ENCODE measurements around the gene SRC.
"Not testable (repeated sequence)": the region's sequence is repeated elsewhere in the genome, so short reads cannot be mapped to it uniquely, and the experiment has no call there.

Gene SRC

GRCh38 chr20:37364927-37365272, 19.0 kb downstream of the SRC start:
- DNase-seq = no peak

DNA sequence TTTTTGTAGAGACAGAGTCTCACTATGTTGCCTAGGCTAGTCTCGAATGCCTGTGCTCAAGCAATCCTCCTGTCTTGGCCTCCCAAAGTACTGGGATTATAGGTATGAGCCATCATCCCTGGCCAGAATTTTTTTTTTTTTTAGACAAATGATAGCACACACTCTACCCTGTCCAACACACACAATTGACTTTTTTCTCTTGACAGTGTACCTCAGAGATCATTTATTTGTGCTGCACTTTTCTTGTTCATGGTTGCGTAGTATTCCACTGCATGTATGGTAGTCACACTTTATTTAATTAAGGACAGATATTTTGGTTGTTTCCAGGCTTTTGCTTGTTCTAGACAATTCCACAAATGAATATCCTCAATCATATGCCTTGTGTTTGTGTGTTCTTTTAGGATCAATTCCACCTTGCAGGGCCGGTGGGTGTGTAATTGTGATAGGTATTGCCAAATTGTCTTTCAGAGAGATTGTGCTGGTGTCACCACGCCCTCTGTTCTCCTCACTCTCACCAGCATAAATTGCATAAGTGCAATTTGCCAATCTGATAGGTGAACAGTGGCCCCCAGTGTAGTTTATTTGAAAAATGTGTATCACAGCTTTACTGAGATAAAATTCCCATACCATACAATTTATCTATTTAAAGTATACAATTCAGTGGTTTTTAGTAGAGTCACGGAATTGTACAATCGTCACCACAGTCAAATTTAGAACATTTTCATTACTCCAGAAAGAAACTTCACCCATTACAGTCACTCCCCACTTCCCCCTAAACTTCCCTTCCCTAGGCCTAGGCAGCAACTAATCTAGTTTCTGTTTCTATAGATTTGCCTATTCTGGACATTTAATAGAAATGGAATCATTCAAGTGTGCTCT, 20.1 kb downstream of the SRC start:
- DNase-seq = no peak

- DNase-seq = no peak
Observed at GRCh38 chr20:37366743-37367142, 20.8 kb downstream of the SRC start.

GRCh38 chr20:37369846-37370245, 23.9 kb downstream of the SRC start:
- DNase-seq = no peak

DNA sequence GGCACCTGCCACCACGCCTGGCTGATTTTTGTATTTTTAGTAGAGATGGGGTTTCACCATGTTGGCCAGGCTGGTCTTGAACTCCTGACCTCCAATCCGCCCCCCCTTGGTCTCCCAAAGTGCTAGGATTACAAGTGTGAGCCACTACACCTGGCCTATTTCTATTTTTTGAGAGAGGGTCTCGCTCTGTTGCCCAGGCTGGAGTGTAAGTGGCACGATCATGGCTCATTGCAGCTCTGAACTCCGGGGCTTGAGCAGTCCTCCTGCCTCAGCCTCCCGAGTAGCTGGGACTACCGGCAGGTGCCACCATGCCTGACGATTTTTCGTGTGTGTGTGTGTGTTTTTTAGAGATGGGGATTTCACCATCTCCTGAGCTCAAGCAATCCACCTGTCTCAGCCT, 25.9 kb downstream of the SRC start:
- not testable (repeated sequence) for DNase-seq

- no peak for DNase-seq
Observed at GRCh38 chr20:37372441-37372840, 26.5 kb downstream of the SRC start.

- DNase-seq = no peak
Observed at GRCh38 chr20:37373020-37373598, 27.2 kb downstream of the SRC start.

DNA sequence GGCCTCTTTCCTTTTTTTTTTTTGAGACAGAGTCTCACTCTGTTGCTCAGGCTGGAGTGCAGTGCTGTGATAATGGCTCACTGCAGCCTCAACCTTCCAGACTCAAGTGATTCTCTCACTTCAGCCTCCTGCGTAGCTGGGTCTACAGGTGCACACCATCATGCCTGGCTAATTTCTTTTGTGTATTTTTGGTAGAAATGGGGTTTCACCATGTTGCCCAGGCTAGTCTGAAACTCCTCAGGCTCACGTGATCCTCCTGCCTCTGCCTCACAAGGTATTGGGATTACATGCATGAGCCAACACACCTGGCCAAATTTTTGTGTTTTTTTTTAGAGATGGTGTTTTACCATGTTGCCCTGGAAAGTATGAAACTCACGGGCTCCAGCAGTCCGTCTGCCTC, 29.3 kb downstream of the SRC start:
- no peak for DNase-seq

GRCh38 chr20:37376324-37376723, 30.4 kb downstream of the SRC start:
- no peak for DNase-seq

DNA sequence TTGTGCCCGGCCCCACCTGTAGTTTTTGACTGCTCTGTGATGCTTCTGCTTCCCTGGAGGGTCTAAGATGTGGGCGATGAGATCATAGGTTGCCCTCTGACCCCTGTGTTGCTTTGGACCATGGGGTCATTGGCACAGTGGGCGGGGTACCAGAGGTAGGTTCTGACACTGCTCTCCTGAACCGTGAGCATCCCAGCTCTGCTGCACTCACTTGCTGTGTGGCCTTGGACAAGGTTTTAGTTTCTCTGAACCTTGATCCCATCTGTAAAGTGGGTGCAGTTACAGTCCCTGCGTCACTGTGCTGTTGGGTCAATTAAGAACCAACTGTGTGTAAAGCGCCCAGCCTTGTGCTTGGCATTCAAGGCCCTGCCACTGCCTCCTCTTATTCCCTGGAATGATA, 30.9 kb downstream of the SRC start:
- DNase-seq = no peak

- DNase-seq = no peak
Observed at GRCh38 chr20:37377346-37378081, 31.6 kb downstream of the SRC start.

DNA sequence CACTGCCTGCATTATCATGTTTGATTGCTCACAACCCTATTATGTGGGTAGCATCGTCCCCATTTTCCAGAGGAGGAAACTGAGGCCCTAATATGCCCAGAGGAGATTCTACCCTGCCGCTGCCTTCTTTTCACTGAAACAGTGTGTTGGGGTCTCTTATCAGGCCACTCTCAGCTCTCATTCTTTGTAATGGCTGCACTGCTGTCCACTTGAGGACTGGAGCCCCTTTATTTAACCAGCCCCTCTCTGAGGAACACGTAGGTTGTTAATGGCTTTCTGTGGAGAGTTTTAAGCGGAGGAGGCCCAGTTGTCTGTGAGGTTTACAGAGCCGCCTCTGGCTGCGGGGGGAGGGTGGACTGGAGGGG, 32.5 kb downstream of the SRC start:
- DNase-seq = no peak

GRCh38 chr20:37378785-37379598, 33.1 kb downstream of the SRC start:
- no peak for DNase-seq

DNA sequence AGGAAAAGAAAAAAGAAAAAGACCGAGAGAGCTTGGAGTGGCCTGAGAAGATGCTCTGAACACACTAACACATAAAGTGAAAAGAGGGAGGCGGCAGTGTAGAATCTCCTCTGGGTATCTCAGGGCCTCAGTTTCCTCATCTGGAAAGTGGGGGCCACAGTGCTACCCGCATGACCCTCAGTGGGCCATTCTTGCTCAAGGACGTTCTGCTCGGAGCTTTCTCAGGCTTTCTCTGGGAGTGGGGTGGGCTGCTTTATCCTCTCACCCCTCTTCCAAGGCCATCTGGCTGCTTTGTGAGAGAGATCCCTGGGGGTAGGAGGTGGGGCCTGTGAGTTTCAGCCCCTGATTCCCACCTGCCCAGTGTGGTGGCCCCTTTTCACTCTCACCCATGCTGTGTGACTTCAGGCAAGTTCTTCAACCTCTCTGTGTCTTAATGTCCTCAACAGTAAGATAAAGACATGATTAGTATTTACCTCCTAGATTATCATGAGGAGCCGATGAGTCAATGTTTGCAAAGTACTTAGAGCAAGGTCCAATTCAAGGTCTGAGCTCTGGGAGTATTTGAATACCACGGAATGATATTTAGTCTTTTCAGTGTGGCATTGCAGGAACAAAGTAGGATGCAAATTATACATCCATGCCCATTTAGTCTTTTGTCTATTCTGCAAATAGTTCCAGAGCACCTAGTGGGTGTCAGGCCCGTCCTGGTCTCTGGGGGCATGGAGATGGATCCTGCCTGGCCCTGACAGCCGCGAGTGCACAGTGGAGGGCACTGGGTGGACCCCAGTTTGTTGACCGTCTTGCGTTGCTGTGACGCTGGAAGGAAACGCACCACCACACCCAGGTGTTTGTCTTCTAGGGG, 34.3 kb downstream of the SRC start:
- DNase-seq = peak; percentile 41

DNA sequence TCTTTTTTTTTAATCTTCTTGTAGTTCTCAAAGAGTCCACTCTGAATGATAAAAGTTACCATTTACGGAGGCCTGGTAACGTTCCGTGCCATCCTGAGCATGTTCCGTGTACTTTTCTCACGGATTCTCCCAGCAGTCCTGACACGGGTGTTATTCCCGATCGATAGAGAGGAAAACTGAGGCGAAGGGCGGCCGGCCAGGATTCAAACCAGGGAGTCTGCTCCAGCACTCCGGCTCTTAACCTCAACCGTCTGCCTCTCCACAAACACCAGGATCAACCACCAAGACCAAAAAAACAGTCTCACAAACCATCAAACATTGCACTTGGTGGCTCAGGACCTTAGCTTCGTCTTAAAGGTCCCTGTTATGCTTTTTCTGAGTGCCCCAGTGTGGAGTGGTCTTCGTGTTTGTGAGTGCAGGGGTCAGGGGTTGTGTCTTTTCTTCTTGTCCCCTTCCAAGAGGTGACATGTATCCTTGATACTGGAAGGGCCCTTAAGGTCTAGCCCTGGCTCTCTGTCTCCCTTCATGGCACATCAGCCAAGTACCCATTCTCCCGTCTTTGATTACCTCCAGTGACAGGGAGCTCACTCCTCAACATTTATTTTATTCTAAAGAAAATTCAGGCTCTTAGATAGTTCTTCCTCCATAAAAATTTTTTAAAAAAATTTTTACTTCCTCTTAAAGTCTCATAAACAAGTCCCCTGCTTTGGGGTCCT, 35.1 kb downstream of the SRC start:
- no peak for DNase-seq

DNA sequence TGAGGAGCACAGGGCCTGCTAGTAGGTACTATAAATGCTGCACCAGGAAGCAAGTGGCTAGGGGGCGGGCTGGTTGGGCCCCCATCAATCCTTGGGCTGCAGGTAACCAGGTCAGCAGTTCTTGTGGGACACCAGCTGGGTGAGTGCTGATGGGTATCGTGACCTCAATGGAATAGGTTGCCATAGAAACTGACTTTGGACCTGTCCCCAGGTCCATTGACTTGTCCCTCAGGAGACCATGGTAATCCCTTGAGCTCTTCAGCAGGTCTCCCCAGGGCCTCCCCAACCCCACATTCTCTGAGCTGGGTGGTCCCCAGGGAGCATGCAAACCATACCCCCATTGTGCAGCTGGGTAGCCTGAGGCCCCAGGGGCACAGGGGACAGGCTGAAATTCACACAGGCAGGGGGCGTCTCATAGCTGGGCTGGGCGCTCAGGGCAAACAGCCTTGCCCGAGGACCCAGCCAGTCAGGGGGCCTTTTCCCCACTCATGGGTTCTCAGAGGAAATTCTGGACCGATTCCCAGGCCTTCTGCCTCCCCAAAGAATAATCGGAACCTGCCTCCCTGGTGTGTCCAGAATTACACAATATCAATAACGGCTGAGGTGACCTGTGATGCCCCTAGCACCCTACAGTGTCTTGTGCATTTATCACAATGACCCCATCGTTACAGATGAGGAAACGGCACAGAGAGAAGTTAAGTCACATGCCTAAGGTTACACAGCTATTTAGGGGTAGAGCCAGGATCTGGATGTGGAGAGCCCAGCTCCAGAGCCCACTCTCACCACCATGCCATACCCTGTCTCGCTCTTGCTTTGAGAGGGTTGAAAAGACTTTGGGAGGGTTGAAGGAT, 35.9 kb downstream of the SRC start:
- peak; percentile 34 for DNase-seq

- no peak for DNase-seq
Observed at GRCh38 chr20:37382482-37383120, 36.7 kb downstream of the SRC start.

DNA sequence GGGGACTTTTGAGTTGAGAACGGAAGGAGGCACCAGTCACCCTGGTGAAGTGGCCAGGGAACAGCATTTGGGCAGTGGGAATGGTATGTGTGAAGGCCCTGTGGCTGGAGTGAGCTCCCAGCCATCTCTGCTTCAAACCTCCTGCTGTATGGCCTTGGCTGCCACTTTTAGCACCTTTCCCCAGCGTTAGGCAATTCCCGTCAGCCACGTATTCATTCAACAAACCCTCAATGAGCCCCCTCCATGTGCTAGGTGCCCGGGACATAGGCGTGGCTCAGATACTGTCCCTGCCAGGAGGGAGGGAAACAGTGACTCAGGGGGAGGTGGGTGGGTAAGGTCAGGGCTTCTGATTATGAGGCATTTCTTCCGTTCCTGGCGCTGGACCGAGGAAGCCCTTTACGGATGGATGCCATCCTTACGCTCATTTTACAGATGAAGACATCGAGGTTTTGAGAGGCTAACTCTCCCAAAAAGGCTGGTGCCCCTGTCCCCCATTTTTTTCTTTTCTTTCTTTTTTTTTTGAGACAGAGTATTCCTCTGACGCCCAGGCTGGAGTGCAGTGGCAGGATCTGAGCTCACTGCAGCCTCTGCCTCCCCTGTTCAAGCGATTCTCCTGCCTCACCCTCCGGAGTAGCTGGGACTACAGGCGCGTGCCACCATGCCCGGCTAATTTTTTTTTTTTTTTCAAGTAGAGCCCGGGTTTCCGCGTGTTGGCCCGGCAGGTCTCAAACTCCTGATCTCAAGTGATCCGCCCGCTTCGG, 37.5 kb downstream of the SRC start:
- no peak for DNase-seq

GRCh38 chr20:37384683-37385174, 38.8 kb downstream of the SRC start:
- DNase-seq = no peak
